ENCODE data around the gene MYBPC1.

MYBPC1 gene

GRCh38 chr12:101592921-101593320 is 1.9 kb upstream of the MYBPC1 start:
- intact Hi-C loops (cut with DNase I; ENCODE audit: low total_unique reads), result no loop called here
- H3K27ac ChIP-seq, result no peak overlapping the region
- no peak for TF ChIP-seq CTCF (IDR thresholded peaks at IDR 0.05)

GRCh38 chr12:101596172-101596571 is 1.4 kb downstream of the MYBPC1 start:
- H3K36me3 ChIP-seq, result no peaks in the 10 kb centered on the region
- H3K4me3 ChIP-seq, result no peak overlapping the region
- no peaks in the 10 kb centered on the region for H3K4me1 ChIP-seq
- DNase-seq, result no peak
- H3K27ac ChIP-seq, result no peak overlapping the region
- no peaks in the 10 kb centered on the region for H3K27me3 ChIP-seq
- TF ChIP-seq CTCF (IDR thresholded peaks at IDR 0.05), result no peak
- intact Hi-C loops (cut with DNase I; ENCODE audit: low total_unique reads), result no loop called here
- H3K9me3 ChIP-seq, result no peaks in the 10 kb centered on the region

More at GRCh38 chr12:101592921-101593320, 1.9 kb upstream of the MYBPC1 start:
- H3K4me1 ChIP-seq, result no peaks in the 10 kb centered on the region
- H3K9me3 ChIP-seq, result no peaks in the 10 kb centered on the region
- DNase-seq, result no peak
- H3K27me3 ChIP-seq, result no peaks in the 10 kb centered on the region
- H3K4me3 ChIP-seq, result no peak overlapping the region
- H3K36me3 ChIP-seq, result no peaks in the 10 kb centered on the region

GRCh38 chr12:101597164-101597563 is 2.4 kb downstream of the MYBPC1 start:
- no peak for DNase-seq
- intact Hi-C loops (cut with DNase I; ENCODE audit: low total_unique reads), result no loop called here
- no peak overlapping the region for H3K27ac ChIP-seq
- no peaks in the 10 kb centered on the region for H3K9me3 ChIP-seq
- H3K4me1 ChIP-seq, result no peaks in the 10 kb centered on the region
- no peaks in the 10 kb centered on the region for H3K27me3 ChIP-seq
- no peaks in the 10 kb centered on the region for H3K36me3 ChIP-seq
- TF ChIP-seq CTCF (IDR thresholded peaks at IDR 0.05), result no peak
- no peak overlapping the region for H3K4me3 ChIP-seq

GRCh38 chr12:101598483-101598882 is 3.7 kb downstream of the MYBPC1 start:
- DNase-seq, result no peak
- no peak for TF ChIP-seq CTCF (IDR thresholded peaks at IDR 0.05)
- H3K27ac ChIP-seq, result no peak overlapping the region
- no peaks in the 10 kb centered on the region for H3K27me3 ChIP-seq
- no peak overlapping the region for H3K4me3 ChIP-seq
- H3K9me3 ChIP-seq, result no peaks in the 10 kb centered on the region
- intact Hi-C loops (cut with DNase I; ENCODE audit: low total_unique reads), result no loop called here
- H3K36me3 ChIP-seq, result no peaks in the 10 kb centered on the region
- no peaks in the 10 kb centered on the region for H3K4me1 ChIP-seq

GRCh38 chr12:101599311-101599710 is 4.5 kb downstream of the MYBPC1 start:
- no peak for TF ChIP-seq CTCF (IDR thresholded peaks at IDR 0.05)
- H3K9me3 ChIP-seq, result no peaks in the 10 kb centered on the region
- H3K27ac ChIP-seq, result no peak overlapping the region
- DNase-seq, result no peak
- H3K27me3 ChIP-seq, result no peaks in the 10 kb centered on the region
- H3K4me1 ChIP-seq, result no peaks in the 10 kb centered on the region
- no peak overlapping the region for H3K4me3 ChIP-seq
- intact Hi-C loops (cut with DNase I; ENCODE audit: low total_unique reads), result no loop called here
- no peaks in the 10 kb centered on the region for H3K36me3 ChIP-seq
